ENCODE data around the gene ZYG11B.
"Not testable (repeated sequence)": the region's sequence is repeated elsewhere in the genome, so short reads cannot be mapped to it uniquely, and the experiment has no call there.

DNA sequence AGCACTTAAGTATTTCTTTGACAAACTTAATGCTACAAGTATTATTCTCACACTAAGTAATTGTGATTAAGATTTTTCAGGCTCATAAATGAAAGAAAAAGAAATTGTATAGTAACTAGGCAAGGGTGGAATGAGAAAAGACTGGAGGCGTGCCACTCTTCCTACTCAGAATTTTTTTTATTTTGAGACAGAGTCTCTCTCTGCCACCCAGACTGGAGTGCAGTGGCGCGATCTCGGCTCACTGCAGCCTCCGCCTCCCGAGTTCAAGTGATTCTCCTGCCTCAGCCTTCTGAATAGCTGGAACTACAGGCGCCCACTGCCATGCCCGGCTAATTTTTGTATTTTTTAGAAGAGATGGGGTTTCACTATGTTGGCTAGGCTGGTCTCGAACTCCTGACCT, 9.1 kb downstream of the ZYG11B start:
- TF ChIP-seq, protein P1, sequence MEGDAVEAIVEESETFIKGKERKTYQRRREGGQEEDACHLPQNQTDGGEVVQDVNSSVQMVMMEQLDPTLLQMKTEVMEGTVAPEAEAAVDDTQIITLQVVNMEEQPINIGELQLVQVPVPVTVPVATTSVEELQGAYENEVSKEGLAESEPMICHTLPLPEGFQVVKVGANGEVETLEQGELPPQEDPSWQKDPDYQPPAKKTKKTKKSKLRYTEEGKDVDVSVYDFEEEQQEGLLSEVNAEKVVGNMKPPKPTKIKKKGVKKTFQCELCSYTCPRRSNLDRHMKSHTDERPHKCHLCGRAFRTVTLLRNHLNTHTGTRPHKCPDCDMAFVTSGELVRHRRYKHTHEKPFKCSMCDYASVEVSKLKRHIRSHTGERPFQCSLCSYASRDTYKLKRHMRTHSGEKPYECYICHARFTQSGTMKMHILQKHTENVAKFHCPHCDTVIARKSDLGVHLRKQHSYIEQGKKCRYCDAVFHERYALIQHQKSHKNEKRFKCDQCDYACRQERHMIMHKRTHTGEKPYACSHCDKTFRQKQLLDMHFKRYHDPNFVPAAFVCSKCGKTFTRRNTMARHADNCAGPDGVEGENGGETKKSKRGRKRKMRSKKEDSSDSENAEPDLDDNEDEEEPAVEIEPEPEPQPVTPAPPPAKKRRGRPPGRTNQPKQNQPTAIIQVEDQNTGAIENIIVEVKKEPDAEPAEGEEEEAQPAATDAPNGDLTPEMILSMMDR (IDR thresholded peaks at IDR 0.05) = not testable (repeated sequence)
- TF ChIP-seq POLR2A (IDR thresholded peaks at IDR 0.05) = not testable (repeated sequence)
